AG09309 (cell line): Measurements from ENCODE around the gene ZKSCAN1.
A peak's percentile ranks its signal among the peaks of the same experiment; 100 is the strongest.

Experiments
- DNase-seq: peaks from one replicate; pipeline ENCODE4 v3.0.0-alpha.2; 2010; ENCODE audit warnings: low read depth
- H3K4me3 ChIP-seq: 2 replicates; pipeline ENCODE4 v1.5.1; 2011; ENCODE audit warnings: mild to moderate bottlenecking, low read depth, low read length, moderate library complexity; ENCODE audit not compliant: control insufficient read depth
- TF ChIP-seq, protein P1 (sequence below): IDR thresholded peaks from 2 replicates; pipeline ENCODE4 v1.5.1; 2011; ENCODE audit warnings: mild to moderate bottlenecking, low read depth, low read length, inconsistent platforms; ENCODE audit not compliant: insufficient read depth, control insufficient read depth; ENCODE audit errors: missing control alignments

ZKSCAN1 gene

GRCh38 chr7:100035876-100036275 is 20.5 kb downstream of the ZKSCAN1 start:
- no peak overlapping the region for H3K4me3 ChIP-seq
- DNase-seq: no peak

DNA sequence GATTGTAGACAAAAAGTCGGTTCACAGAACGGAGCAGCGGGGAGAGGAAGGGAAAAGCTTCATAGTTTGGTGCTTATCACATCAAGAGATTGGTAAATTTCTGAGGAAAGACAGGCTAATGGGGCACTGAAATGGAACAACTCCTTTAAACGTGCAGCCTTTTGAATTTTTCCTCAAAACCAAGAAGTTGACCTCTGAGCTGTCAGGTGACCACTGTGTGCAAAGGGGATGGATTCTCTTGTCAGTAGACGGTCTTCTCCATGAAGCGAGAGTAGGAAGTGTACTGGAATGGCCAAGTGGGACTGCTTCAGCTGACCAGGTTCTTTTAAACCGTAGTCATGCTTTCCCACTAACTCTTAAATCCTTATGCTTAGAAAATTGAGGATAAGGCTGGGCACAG is 22.9 kb downstream of the ZKSCAN1 start:
- DNase-seq: no peak
- no peak overlapping the region for H3K4me3 ChIP-seq
- TF ChIP-seq, protein P1, sequence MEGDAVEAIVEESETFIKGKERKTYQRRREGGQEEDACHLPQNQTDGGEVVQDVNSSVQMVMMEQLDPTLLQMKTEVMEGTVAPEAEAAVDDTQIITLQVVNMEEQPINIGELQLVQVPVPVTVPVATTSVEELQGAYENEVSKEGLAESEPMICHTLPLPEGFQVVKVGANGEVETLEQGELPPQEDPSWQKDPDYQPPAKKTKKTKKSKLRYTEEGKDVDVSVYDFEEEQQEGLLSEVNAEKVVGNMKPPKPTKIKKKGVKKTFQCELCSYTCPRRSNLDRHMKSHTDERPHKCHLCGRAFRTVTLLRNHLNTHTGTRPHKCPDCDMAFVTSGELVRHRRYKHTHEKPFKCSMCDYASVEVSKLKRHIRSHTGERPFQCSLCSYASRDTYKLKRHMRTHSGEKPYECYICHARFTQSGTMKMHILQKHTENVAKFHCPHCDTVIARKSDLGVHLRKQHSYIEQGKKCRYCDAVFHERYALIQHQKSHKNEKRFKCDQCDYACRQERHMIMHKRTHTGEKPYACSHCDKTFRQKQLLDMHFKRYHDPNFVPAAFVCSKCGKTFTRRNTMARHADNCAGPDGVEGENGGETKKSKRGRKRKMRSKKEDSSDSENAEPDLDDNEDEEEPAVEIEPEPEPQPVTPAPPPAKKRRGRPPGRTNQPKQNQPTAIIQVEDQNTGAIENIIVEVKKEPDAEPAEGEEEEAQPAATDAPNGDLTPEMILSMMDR: no peak

More at GRCh38 chr7:100035876-100036275, 20.5 kb downstream of the ZKSCAN1 start:
- TF ChIP-seq, protein P1: no peak

DNA sequence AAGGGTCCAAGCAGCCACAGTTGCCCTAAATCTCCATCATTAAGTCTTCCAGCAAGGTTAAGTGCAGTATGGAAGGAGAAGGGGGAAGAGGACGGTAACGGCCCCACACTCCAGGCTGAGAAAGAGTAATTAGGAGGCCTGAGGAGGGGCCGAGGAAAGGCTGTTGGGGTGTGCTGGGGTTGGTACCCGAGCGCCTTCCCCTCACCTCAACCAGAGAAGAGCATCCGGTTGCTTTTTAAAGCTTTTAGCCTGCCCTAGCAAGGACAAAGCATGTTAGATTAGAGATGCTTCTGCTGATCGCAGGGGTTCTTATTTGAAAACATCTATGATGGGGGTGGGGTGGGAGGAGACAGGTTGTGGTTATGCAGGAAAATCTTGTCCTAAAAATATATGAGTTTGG is 25.2 kb downstream of the ZKSCAN1 start:
- H3K4me3 ChIP-seq: no peak overlapping the region
- DNase-seq: no peak
- TF ChIP-seq, protein P1: no peak

GRCh38 chr7:100044718-100045117 is 29.3 kb downstream of the ZKSCAN1 start:
- no peak for DNase-seq
- TF ChIP-seq, protein P1: no peak
- no peak overlapping the region for H3K4me3 ChIP-seq

GRCh38 chr7:100048680-100049079 is 33.3 kb downstream of the ZKSCAN1 start:
- no peak for DNase-seq
- no peak overlapping the region for H3K4me3 ChIP-seq
- TF ChIP-seq, protein P1: no peak

DNA sequence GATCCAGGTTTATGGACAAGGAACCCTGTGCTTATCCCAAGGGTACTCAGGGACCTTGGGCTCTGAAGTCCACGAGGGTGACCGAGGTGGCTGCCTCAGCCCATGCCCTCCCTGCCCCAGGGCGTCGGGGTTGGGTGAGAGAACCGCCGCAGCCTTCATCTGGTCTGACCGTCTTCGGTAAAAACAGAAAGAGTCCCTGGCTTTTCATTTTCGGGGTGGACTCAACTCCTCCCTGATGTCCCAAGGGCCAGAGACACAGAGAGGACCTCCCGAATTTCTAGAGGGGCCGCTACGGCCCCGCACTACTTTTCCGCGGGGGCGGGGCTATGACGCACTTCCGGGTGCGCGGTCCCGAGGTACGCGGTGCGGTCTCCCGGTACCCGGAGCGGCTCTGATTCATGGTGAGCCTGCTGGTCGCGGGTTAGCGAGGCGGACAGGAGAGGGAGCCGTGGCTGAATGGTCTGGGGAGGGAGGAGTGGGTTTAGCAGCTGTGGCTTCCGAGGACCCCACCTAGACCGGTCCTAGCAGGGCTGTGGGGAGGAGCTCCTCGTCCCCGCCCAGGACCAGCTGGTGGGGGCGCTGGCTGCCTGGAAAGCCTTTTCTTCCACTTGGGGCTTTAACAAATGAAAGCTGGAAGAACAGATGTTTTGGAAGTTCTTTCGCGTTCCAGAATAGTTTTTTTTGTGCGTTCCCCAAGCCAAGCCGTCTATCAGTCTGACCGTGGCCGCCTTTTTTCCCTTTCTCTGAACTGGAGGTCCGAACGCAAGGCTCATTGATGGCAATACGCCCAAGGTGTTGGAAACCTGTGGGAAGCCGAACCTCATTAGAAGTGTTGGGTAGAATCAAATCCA is 34.3 kb downstream of the ZKSCAN1 start, which contains the start of gene ZSCAN21:
Gene ZSCAN21, plus strand, starts transcription at position 334 of the 851 bp plus-strand sequence. CDS start 7,233 bp downstream, outside the sequence.
- DNase-seq: peak; percentile 27
- H3K4me3 ChIP-seq: peak within 1 kb of the TSS; percentile 77
- TF ChIP-seq, protein P1: peak; percentile 21

DNA sequence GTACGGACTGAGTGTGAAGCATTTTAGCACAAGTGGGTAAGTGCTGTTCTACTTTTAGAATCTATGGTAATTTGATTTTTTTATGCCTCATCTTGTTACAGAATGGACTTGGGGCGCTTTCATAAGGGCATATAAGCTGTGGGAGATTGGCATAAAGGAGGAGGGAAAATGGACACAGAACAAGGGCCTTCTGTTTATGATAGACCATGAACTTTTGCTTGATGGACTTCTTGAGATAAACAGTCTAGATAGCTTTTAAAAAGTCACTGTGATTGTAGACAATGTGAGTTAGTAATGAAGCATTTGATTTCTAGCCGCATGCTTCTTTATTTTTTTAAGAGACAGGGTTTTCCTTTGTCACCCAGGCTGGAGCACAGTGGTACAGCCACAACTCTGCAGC is 36.2 kb downstream of the ZKSCAN1 start:
- TF ChIP-seq, protein P1: no peak
- no peak for DNase-seq
- H3K4me3 ChIP-seq: no peak overlapping the region
